ENCODE data around the gene SOAT2. TPM values are rescaled to one million over a fixed set of nuclear protein-coding genes. Genes with fewer than 3 reads are reported as not detected.
A peak's percentile ranks its signal among the peaks of the same experiment; 100 is the strongest.
"Not testable (repeated sequence)": the region's sequence is repeated elsewhere in the genome, so short reads cannot be mapped to it uniquely, and the experiment has no call there.

The SOAT2 gene
- total RNA-seq, 1 donor from 2014 or later: 0.18 TPM

- DNase-seq (ENCODE audit: low spot score): no peak
Observed at GRCh38 chr12:53133722-53134121, 30.4 kb downstream of the SOAT2 start.

- no peak for DNase-seq (ENCODE audit: low spot score)
Observed at GRCh38 chr12:53143355-53143754, 40.1 kb downstream of the SOAT2 start.

- no peak for DNase-seq (ENCODE audit: low spot score)
Observed at GRCh38 chr12:53145383-53146260, 42.3 kb downstream of the SOAT2 start.

- no peak for DNase-seq (ENCODE audit: low spot score)
Observed at GRCh38 chr12:53147181-53147580, 43.9 kb downstream of the SOAT2 start.

- no peak for DNase-seq (ENCODE audit: low spot score)
Observed at GRCh38 chr12:53147653-53148052, 44.4 kb downstream of the SOAT2 start.

GRCh38 chr12:53151039-53151438 is 47.8 kb downstream of the SOAT2 start:
- no peak for DNase-seq (ENCODE audit: low spot score)

GRCh38 chr12:53152390-53152789 is 49.1 kb downstream of the SOAT2 start:
- DNase-seq (ENCODE audit: low spot score): no peak

- DNase-seq (ENCODE audit: low spot score): peak; percentile 91
Observed at GRCh38 chr12:53159195-53159839, 56.0 kb downstream of the SOAT2 start.

- DNase-seq (ENCODE audit: low spot score): no peak
Observed at GRCh38 chr12:53160000-53160399, 56.7 kb downstream of the SOAT2 start.

GRCh38 chr12:53160673-53161072 is 57.4 kb downstream of the SOAT2 start:
- no peak for DNase-seq (ENCODE audit: low spot score)

- no peak for DNase-seq (ENCODE audit: low spot score)
Observed at GRCh38 chr12:53161119-53161911, 58.0 kb downstream of the SOAT2 start.

GRCh38 chr12:53163008-53163407 is 59.7 kb downstream of the SOAT2 start:
- DNase-seq (ENCODE audit: low spot score): not testable (repeated sequence)

GRCh38 chr12:53166837-53167236 is 63.6 kb downstream of the SOAT2 start:
- DNase-seq (ENCODE audit: low spot score): no peak

- DNase-seq (ENCODE audit: low spot score): peak; percentile 26
Observed at GRCh38 chr12:53169644-53170043, 66.4 kb downstream of the SOAT2 start.

GRCh38 chr12:53170215-53170614 is 66.9 kb downstream of the SOAT2 start:
- DNase-seq (ENCODE audit: low spot score): peak; percentile 30

GRCh38 chr12:53170876-53171724 is 67.8 kb downstream of the SOAT2 start:
- peak; percentile 42 for DNase-seq (ENCODE audit: low spot score)

GRCh38 chr12:53171725-53172329 is 68.5 kb downstream of the SOAT2 start:
- DNase-seq (ENCODE audit: low spot score): peak; percentile 69

GRCh38 chr12:53172352-53172751 is 69.1 kb downstream of the SOAT2 start:
- DNase-seq (ENCODE audit: low spot score): no peak

- no peak for DNase-seq (ENCODE audit: low spot score)
Observed at GRCh38 chr12:53173085-53173715, 69.9 kb downstream of the SOAT2 start.
